ENCODE measurements around the gene CYBC1.

The CYBC1 gene

GRCh38 chr17:82432017-82432416, 18.5 kb downstream of the CYBC1 start:
- TF ChIP-seq POLR2AphosphoS5 (IDR thresholded peaks at IDR 0.05; ENCODE audit: low read depth, low read length) (no peak), TAF1 (IDR thresholded peaks at IDR 0.05; ENCODE audit: borderline replicate concordance, insufficient read depth, low read length) (no peak), FOXP2 (optimal IDR thresholded peaks at IDR 0.05; ENCODE audit: borderline replicate concordance, extremely low read depth, extremely low read length, insufficient read depth) (no peak)

- TF ChIP-seq SIN3A (IDR thresholded peaks at IDR 0.05; ENCODE audit: borderline replicate concordance, insufficient read depth, low read length) (no peak), POLR2AphosphoS5 (IDR thresholded peaks at IDR 0.05; ENCODE audit: low read depth, low read length) (no peak), TAF1 (IDR thresholded peaks at IDR 0.05; ENCODE audit: borderline replicate concordance, insufficient read depth, low read length) (no peak)
These were observed 20.7 kb downstream of the CYBC1 start for GRCh38 chr17:82429824-82430223.

GRCh38 chr17:82428546-82428945, 22.0 kb downstream of the CYBC1 start:
- TF ChIP-seq SIN3A (IDR thresholded peaks at IDR 0.05; ENCODE audit: borderline replicate concordance, insufficient read depth, low read length) (no peak), TAF1 (IDR thresholded peaks at IDR 0.05; ENCODE audit: borderline replicate concordance, insufficient read depth, low read length) (no peak), FOXP2 (optimal IDR thresholded peaks at IDR 0.05; ENCODE audit: borderline replicate concordance, extremely low read depth, extremely low read length, insufficient read depth) (no peak), POLR2AphosphoS5 (IDR thresholded peaks at IDR 0.05; ENCODE audit: low read depth, low read length) (no peak), REST (IDR thresholded peaks at IDR 0.05; ENCODE audit: insufficient read depth in 1 of 2, low read depth in 2 of 2, low read length in 2 of 2) (no peak)

- TF ChIP-seq FOXP2 (optimal IDR thresholded peaks at IDR 0.05; ENCODE audit: borderline replicate concordance, extremely low read depth, extremely low read length, insufficient read depth) (no peak), REST (IDR thresholded peaks at IDR 0.05; ENCODE audit: insufficient read depth in 1 of 2, low read depth in 2 of 2, low read length in 2 of 2) (no peak), SIN3A (IDR thresholded peaks at IDR 0.05; ENCODE audit: borderline replicate concordance, insufficient read depth, low read length) (no peak), TAF1 (IDR thresholded peaks at IDR 0.05; ENCODE audit: borderline replicate concordance, insufficient read depth, low read length) (no peak), POLR2AphosphoS5 (IDR thresholded peaks at IDR 0.05; ENCODE audit: low read depth, low read length) (no peak)
These were observed 25.7 kb downstream of the CYBC1 start for GRCh38 chr17:82424863-82425159.

GRCh38 chr17:82424001-82424862, 26.3 kb downstream of the CYBC1 start:
- TF ChIP-seq REST (IDR thresholded peaks at IDR 0.05; ENCODE audit: insufficient read depth in 1 of 2, low read depth in 2 of 2, low read length in 2 of 2) (0 out of 4 replicates have a peak, but pooled peaks of 1 of the 2 experiments have one; percentile 17), POLR2AphosphoS5 (IDR thresholded peaks at IDR 0.05; ENCODE audit: low read depth, low read length) (no peak)

- no peak for TF ChIP-seq REST (IDR thresholded peaks at IDR 0.05; ENCODE audit: insufficient read depth in 1 of 2, low read depth in 2 of 2, low read length in 2 of 2)
- TF ChIP-seq FOXP2 (optimal IDR thresholded peaks at IDR 0.05; ENCODE audit: borderline replicate concordance, extremely low read depth, extremely low read length, insufficient read depth), result no peak
- no peak for TF ChIP-seq POLR2AphosphoS5 (IDR thresholded peaks at IDR 0.05; ENCODE audit: low read depth, low read length)
- no peak for TF ChIP-seq SIN3A (IDR thresholded peaks at IDR 0.05; ENCODE audit: borderline replicate concordance, insufficient read depth, low read length)
- TF ChIP-seq TAF1 (IDR thresholded peaks at IDR 0.05; ENCODE audit: borderline replicate concordance, insufficient read depth, low read length), result no peak
These were observed 31.0 kb downstream of the CYBC1 start for GRCh38 chr17:82419540-82419939.

Measured in PFSK-1 (cell line).